Stimulated activated CD8-positive, alpha-beta memory T cell treated with anti-CD3 and anti-CD28 coated beads, Interleukin-15, amount 100 ng/mL, for 48 hours (primary cell): ENCODE results near the gene ITIH1.

Experiments
- DNase-seq, 2 donors: peaks; one replicate each; pipeline ENCODE4 v3.0.0-alpha.2; 2020; ENCODE audit warnings: low read depth in 2 of 2

ITIH1 gene

DNA sequence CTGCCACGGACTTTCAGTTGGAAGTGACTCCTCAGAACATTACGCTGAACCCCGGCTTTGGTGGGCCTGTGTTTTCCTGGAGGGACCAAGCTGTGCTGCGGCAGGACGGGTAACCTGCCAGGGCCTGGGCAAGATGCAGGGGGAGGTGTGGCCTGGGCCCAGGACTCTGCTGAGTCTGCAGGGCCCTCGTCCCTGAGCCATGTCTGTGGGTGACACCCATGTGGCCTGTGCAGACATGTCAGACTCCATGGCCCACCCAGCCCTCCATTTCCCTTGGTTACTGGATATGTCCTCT lies 12.3 kb downstream of the ITIH1 start:
- DNase-seq, result no peak

- DNase-seq, result no peak
These were observed 12.9 kb downstream of the ITIH1 start for GRCh38 chr3:52790337-52790736.

GRCh38 chr3:52790741-52791140 lies 13.3 kb downstream of the ITIH1 start:
- DNase-seq, result no peak

DNA sequence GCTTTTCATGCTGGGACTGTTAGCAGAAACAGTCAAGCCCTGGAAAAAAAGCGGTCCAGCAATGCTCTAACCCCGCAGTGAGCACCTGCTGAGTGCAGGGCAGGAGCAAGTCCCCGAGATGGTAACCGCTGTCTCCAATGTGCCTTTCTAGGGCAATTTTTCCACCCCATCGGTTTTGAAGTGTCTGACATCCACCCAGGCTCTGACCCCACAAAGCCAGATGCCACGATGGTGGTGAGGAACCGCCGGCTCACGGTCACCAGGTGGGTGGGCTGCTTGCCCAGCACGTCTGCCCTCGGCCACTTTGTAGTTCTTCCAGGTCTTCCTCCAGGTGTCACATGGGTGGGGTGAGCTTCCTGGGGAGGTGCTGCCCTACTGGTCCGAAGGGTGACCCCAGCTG lies 14.0 kb downstream of the ITIH1 start:
- no peak for DNase-seq

GRCh38 chr3:52791928-52792327 lies 14.5 kb downstream of the ITIH1 start:
- DNase-seq, result no peak

GRCh38 chr3:52792413-52792812 lies 15.0 kb downstream of the ITIH1 start:
- no peak for DNase-seq

DNA sequence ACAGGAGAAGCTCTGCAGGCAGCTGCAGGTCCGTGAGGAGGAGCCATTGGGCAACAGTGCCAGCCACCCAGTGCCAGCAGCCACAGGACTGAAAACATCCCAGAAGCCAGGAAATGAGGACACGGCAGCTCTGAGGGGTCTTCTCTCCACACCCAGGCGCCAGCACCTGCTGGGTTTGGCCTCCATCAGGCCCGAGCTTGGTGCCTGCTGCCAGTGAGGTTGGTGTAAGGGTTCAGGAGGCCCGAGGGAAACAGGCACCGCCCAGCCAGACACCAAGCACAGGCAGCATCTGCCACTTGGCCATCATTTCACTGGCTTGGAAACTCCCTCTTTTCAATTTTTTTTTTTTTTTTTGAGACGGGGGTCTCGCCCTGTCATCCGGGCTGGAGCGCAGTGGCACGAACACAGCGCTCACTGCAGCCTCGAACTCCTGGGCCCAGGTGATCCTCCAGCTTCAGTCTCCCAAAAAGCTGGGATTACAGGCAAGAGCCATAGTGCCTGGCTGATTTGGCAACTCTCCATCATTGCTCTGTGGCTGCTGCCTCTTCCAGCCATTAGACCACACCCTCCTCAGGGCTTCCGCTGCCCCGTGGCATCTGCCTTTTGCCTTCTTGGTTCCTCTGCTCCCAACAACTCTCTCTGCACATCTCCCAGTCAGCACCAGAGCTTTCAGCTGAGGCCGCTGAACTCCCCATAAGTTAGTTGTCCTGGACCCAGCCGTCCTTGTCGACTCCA lies 15.7 kb downstream of the ITIH1 start:
- DNase-seq, result no peak

- DNase-seq, result no peak
These were observed 16.6 kb downstream of the ITIH1 start for GRCh38 chr3:52793702-52794611.

- DNase-seq, result no peak
These were observed 17.3 kb downstream of the ITIH1 start, which contains the start of gene ITIH3 for GRCh38 chr3:52794612-52795099. Gene ITIH3 (plus strand): TSS chr3:52794796. CDS start chr3:52794804, 8 bp downstream.

- DNase-seq, result no peak
These were observed 18.0 kb downstream of the ITIH1 start for GRCh38 chr3:52795298-52795900.

DNA sequence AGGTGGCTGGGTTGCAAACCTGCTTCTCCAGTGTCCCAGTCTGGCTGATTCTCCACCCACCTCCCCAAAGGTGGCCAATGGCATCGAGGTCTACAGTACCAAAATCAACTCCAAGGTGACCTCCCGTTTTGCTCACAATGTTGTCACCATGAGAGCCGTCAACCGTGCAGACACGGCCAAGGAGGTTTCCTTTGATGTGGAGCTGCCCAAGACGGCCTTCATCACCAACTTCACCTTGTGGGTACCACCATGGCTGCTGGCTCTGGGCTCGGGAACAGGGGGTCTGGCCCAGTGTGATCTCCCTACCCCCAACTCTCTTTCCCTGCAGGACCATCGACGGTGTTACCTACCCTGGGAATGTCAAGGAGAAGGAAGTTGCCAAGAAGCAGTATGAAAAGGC lies 19.0 kb downstream of the ITIH1 start:
- no peak for DNase-seq

DNA sequence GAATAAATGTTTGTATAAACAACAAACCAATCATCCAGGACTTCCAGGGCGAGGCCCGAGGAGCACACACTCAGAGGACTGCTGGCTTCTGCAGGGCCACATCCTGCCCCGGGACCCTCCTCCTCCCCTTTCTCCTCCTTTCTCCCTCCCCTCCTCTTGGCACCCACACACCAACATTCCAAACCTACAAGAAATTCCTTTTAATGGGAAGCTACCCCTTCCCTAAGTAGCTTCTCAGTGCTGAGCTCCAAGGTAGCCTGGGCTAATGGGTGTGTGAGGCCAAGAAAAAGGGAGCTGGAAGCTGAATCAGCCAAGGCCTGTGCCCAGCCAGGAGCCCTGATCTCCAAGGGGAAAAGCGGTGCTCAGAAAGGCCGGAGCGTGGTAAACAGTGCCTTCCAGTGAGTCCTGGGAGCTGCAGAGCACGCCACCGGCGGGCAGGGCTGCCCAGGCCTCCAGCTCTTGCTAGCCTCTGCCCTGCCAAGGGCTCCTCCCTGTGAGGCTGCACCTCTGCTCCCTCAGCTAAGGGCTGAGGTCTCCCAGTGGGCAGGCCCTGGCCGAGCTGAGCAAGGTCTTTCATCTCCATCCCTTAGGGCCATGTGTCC lies 21.1 kb downstream of the ITIH1 start:
- DNase-seq, result no peak

GRCh38 chr3:52798978-52799476 lies 21.6 kb downstream of the ITIH1 start:
- no peak for DNase-seq

DNA sequence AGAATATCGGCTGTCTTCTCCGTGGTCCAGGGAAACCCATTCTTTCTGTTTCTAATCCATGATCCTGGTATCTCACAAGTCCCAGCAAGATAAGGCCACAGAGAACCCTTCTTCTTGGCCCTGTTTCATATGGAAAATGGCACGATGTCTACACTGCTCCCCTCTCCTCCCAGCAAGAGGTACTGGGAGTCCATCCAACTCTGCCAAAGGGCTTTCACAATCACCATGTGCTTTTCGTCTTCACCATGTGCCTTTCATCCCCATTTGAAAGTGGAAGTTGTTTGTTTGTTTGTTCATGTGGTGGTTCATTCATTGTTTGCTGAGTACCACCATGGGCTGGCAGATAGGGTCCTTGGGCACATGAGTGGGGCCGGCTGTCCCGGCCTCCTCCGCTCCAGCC lies 22.7 kb downstream of the ITIH1 start:
- no peak for DNase-seq

GRCh38 chr3:52801839-52802238 lies 24.4 kb downstream of the ITIH1 start:
- DNase-seq, result no peak

DNA sequence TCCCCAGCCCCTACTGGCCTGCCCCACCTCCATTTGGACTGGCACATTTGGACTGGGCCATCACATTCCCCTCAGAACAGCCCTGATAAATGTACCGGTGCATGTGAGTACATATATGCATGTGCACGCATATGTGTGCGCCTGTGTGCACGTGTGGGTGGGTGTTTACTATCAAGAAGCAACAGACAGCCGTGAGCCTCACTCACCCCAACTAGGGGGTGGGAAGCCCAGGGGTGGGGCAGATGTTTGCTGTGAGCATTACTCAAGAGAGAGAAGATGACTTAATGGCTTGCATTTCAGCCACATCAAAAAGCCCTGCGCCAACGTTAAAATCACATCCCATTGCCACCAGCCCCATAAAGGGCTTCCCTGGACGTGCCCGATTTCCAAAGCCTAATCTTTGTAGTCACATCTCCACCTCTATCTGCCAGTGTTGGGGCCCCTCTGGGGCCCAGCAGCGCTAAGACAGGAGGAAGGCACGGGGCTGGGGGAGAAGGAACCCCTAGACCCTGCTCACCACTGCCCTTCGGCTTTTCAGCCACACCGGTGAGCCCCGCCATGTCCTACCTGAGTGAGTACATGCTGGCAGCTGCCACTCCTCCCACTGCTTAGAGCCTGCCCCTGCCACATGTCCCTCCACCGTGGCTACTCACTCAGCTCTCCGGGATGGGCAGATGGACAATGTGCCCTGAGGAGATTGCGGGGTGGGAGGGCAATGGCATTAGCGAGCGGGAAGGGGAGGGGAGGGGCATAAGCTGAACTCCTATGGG lies 28.1 kb downstream of the ITIH1 start:
- no peak for DNase-seq

GRCh38 chr3:52809149-52809548 lies 31.8 kb downstream of the ITIH1 start:
- no peak for DNase-seq

DNA sequence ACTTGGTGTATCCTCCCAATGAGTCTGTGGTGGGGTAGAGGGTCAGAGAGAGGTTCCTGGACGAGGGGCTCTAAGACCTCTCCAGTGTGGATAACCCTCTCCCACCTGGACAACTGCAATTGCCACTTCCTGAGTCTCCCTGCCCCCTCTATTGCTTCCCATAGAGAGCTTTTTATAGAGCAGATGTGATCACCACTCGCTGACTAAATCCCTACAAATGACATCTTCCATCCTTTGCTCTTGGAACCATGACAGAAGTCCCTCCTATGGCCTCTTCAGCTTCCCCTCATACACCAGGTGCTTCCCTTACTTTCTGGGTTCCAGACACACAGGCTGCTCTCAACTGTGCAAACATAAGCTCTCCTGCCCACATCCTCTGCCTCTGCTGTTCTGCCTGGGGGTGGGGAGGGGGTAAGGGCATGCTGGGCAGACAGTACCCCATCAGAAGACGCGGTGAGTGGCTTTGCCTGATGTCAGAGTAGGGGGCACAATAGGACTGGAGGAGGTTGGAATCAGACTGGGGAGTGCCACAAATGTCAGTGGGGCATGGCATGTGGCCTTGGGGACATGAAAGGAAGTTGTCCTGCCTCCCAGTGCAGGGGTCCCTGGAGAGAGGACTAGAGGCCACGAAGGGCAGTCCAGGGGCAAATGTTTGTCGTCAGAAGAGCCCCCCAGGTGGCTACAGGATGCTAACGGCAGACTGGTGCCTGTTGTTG lies 32.4 kb downstream of the ITIH1 start:
- DNase-seq, result no peak

DNA sequence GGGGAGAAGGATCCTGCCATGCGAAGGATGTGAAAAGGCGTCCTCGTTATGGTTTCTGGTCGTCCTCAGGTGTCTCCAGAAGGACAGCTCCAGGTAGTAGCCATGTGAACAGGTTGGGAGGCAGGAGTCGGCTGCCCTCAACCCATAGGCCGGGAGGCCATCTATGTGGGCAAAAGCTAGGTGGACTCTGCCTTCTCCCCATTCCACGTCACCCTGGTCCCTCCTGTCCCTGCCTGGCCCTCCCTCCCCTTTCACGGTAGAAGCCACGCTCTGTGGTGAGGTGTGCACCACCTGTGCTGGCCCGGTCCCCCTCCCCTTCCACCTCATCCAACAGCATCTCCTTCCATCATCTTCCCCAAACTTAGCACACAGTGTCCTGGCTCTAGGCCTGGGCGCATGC lies 33.5 kb downstream of the ITIH1 start:
- no peak for DNase-seq

- no peak for DNase-seq
These were observed 34.1 kb downstream of the ITIH1 start for GRCh38 chr3:52811452-52812011.
